HG02588 (cell line): Measurements from ENCODE around the gene LPCAT3.
"Not testable (repeated sequence)": the region's sequence is repeated elsewhere in the genome, so short reads cannot be mapped to it uniquely, and the experiment has no call there.

ENCODE experiments used
- ATAC-seq: cut with Tn5 transposase; IDR thresholded peaks from one replicate; pipeline ENCODE4 v1.9.1; 2021; ENCODE audit warnings: mild to moderate bottlenecking, moderate library complexity; ENCODE audit not compliant: unreplicated experiment

LPCAT3 gene

GRCh38 chr12:7038591-7038990 is 20.3 kb upstream of the LPCAT3 start:
- no peak for ATAC-seq

GRCh38 chr12:7037411-7037810 is 19.1 kb upstream of the LPCAT3 start:
- ATAC-seq: not testable (repeated sequence)

- ATAC-seq: no peak
These were observed 17.2 kb upstream of the LPCAT3 start for GRCh38 chr12:7035463-7035862.

GRCh38 chr12:7034464-7034863 is 16.2 kb upstream of the LPCAT3 start:
- no peak for ATAC-seq

GRCh38 chr12:7032990-7033389 is 14.7 kb upstream of the LPCAT3 start:
- no peak for ATAC-seq

GRCh38 chr12:7031306-7031705 is 13.0 kb upstream of the LPCAT3 start:
- ATAC-seq: no peak

- no peak for ATAC-seq
These were observed 8.6 kb upstream of the LPCAT3 start for GRCh38 chr12:7026854-7027253.

GRCh38 chr12:7023114-7023513 is 4.8 kb upstream of the LPCAT3 start:
- ATAC-seq: no peak

- no peak for ATAC-seq
These were observed 3.7 kb upstream of the LPCAT3 start for GRCh38 chr12:7021956-7022355.

- ATAC-seq: no peak
These were observed 830 bp upstream of the LPCAT3 start for GRCh38 chr12:7019043-7019569.

- ATAC-seq: peak; percentile 1
These were observed 366 bp downstream of the LPCAT3 start for GRCh38 chr12:7017870-7018349.

- ATAC-seq: no peak
These were observed 1.2 kb downstream of the LPCAT3 start for GRCh38 chr12:7016958-7017571.

- no peak for ATAC-seq
These were observed 2.5 kb downstream of the LPCAT3 start for GRCh38 chr12:7015555-7016370.

GRCh38 chr12:7013101-7013500 is 5.2 kb downstream of the LPCAT3 start:
- ATAC-seq: no peak

GRCh38 chr12:7012024-7012607 is 6.2 kb downstream of the LPCAT3 start:
- no peak for ATAC-seq

- not testable (repeated sequence) for ATAC-seq
These were observed 6.9 kb downstream of the LPCAT3 start for GRCh38 chr12:7011398-7011797.

GRCh38 chr12:7009512-7009911 is 8.8 kb downstream of the LPCAT3 start:
- no peak for ATAC-seq

GRCh38 chr12:7008864-7009263 is 9.4 kb downstream of the LPCAT3 start:
- ATAC-seq: no peak

GRCh38 chr12:7006639-7007038 is 11.6 kb downstream of the LPCAT3 start:
- ATAC-seq: no peak

- no peak for ATAC-seq
These were observed 13.0 kb downstream of the LPCAT3 start for GRCh38 chr12:7005311-7005710.

- ATAC-seq: no peak
These were observed 13.4 kb downstream of the LPCAT3 start for GRCh38 chr12:7004840-7005239.
